Measurements from ENCODE around the gene TNFAIP8L2.

Gene TNFAIP8L2

GRCh38 chr1:151156515-151156819, at the start of gene TNFAIP8L2:
TSS of gene TNFAIP8L2 (plus strand) at chr1:151156649. CDS start at chr1:151158698, 2,049 bp downstream.
- in situ Hi-C loops (cut with HindIII; ENCODE audit: low sequenced_read_pairs) = no loop called here
- H3K4me3 ChIP-seq (ENCODE audit: low read depth, low read length) = no peak within 1 kb of the TSS
- DNase-seq (ENCODE audit: low read depth, low spot score) = no peak
- no peak for TF ChIP-seq CTCF (IDR thresholded peaks at IDR 0.05; ENCODE audit: low read depth, low read length)

- DNase-seq (ENCODE audit: low read depth, low spot score) = peak; percentile 52
- no peak overlapping the region for H3K4me3 ChIP-seq (ENCODE audit: low read depth, low read length)
- in situ Hi-C loops (cut with HindIII; ENCODE audit: low sequenced_read_pairs) = no loop called here
- no peak for TF ChIP-seq CTCF (IDR thresholded peaks at IDR 0.05; ENCODE audit: low read depth, low read length)
These were observed 49.6 kb upstream of the TNFAIP8L2 start for GRCh38 chr1:151106894-151107293.

- TF ChIP-seq CTCF (IDR thresholded peaks at IDR 0.05; ENCODE audit: low read depth, low read length) = no peak
- DNase-seq (ENCODE audit: low read depth, low spot score) = no peak
- H3K4me3 ChIP-seq (ENCODE audit: low read depth, low read length) = no peak overlapping the region
- in situ Hi-C loops (cut with HindIII; ENCODE audit: low sequenced_read_pairs) = no loop called here
These were observed 48.1 kb upstream of the TNFAIP8L2 start for GRCh38 chr1:151108331-151108730.

GRCh38 chr1:151113877-151114276, 42.6 kb upstream of the TNFAIP8L2 start:
- no peak overlapping the region for H3K4me3 ChIP-seq (ENCODE audit: low read depth, low read length)
- DNase-seq (ENCODE audit: low read depth, low spot score) = no peak
- TF ChIP-seq CTCF (IDR thresholded peaks at IDR 0.05; ENCODE audit: low read depth, low read length) = no peak
- in situ Hi-C loops (cut with HindIII; ENCODE audit: low sequenced_read_pairs) = no loop called here

GRCh38 chr1:151124763-151125403, 31.6 kb upstream of the TNFAIP8L2 start:
- no peak overlapping the region for H3K4me3 ChIP-seq (ENCODE audit: low read depth, low read length)
- no peak for DNase-seq (ENCODE audit: low read depth, low spot score)
- TF ChIP-seq CTCF (IDR thresholded peaks at IDR 0.05; ENCODE audit: low read depth, low read length) = no peak
- in situ Hi-C loops (cut with HindIII; ENCODE audit: low sequenced_read_pairs) = no loop called here

GRCh38 chr1:151128800-151129199, 27.6 kb upstream of the TNFAIP8L2 start:
- no peak for DNase-seq (ENCODE audit: low read depth, low spot score)
- H3K4me3 ChIP-seq (ENCODE audit: low read depth, low read length) = no peak overlapping the region
- TF ChIP-seq CTCF (IDR thresholded peaks at IDR 0.05; ENCODE audit: low read depth, low read length) = no peak
- in situ Hi-C loops (cut with HindIII; ENCODE audit: low sequenced_read_pairs) = no loop called here

Measured in astrocyte of the spinal cord (primary cell).